Keratinocyte (primary cell): ENCODE measurements around the gene MTA3. TPM values are rescaled to one million over a fixed set of nuclear protein-coding genes. Genes with fewer than 3 reads are reported as not detected.

Experiments used
- DNase-seq: peaks from one replicate; pipeline ENCODE4 v3.0.0-alpha.2; 2011; ENCODE audit warnings: low read depth, missing footprints, low spot score
- FAIRE-seq: peaks from 2 replicates; lab custom pipeline; 2011; peaks lifted over from hg19 to GRCh38; lab: Jason Lieb, UNC
- H2AFZ ChIP-seq: 2 replicates; pipeline ENCODE4 v1.6.0; 2012; ENCODE audit warnings: low read length, control low read depth, inconsistent platforms; ENCODE audit not compliant: control insufficient read depth
- H3K27ac ChIP-seq: 2 replicates; pipeline ENCODE4 v1.5.1; 2011; ENCODE audit warnings: low read length; ENCODE audit not compliant: control insufficient read depth, insufficient read depth
- H3K27me3 ChIP-seq: 3 replicates; pipeline ENCODE4 v1.6.0; 2011; ENCODE audit warnings: low read length; ENCODE audit not compliant: control insufficient read depth, insufficient read depth; ENCODE audit errors: extremely low read depth
- H3K36me3 ChIP-seq, 2 experiments: 2 replicates in 1 of 2; 3 replicates in 1 of 2; pipeline ENCODE4 v1.5.1; 2011; ENCODE audit warnings: low read length in 2 of 2, mild to moderate bottlenecking in 1 of 2; ENCODE audit not compliant: control insufficient read depth in 2 of 2, insufficient read depth in 2 of 2; ENCODE audit errors: extremely low read depth in 1 of 2
- H3K4me1 ChIP-seq: 3 replicates; pipeline ENCODE4 v1.5.1; 2011; ENCODE audit warnings: low read length; ENCODE audit not compliant: control insufficient read depth, insufficient read depth; ENCODE audit errors: extremely low read depth
- H3K4me2 ChIP-seq: 3 replicates; pipeline ENCODE4 v1.6.0; 2011; ENCODE audit warnings: low read depth, low read length; ENCODE audit not compliant: control insufficient read depth, insufficient read depth; ENCODE audit errors: extremely low read depth
- H3K4me3 ChIP-seq, 3 experiments: fragments of 200-600 bp in 1 of 3; sonication (generic) in 1 of 3; 2 replicates in 2 of 3; 3 replicates in 1 of 3; pipeline ENCODE4 v1.5.1; 2011 to 2016; ENCODE audit warnings: low read length in 3 of 3, mild to moderate bottlenecking in 3 of 3, control low read depth in 2 of 3, inconsistent platforms in 1 of 3, low read depth in 1 of 3, mixed read lengths in 1 of 3, mixed run types in 1 of 3, moderate library complexity in 1 of 3; ENCODE audit not compliant: control insufficient read depth in 2 of 3, insufficient read depth in 2 of 3; ENCODE audit errors: extremely low read depth in 1 of 3
- H3K79me2 ChIP-seq: 2 replicates; pipeline ENCODE4 v1.6.0; 2012; ENCODE audit warnings: low read length; ENCODE audit not compliant: control insufficient read depth, insufficient read depth
- H3K9ac ChIP-seq: 3 replicates; pipeline ENCODE4 v1.6.0; 2011; ENCODE audit warnings: low read length; ENCODE audit not compliant: control insufficient read depth, insufficient read depth; ENCODE audit errors: extremely low read depth
- H3K9me1 ChIP-seq: 3 replicates; pipeline ENCODE4 v1.6.0; 2011; ENCODE audit warnings: low read length; ENCODE audit not compliant: control insufficient read depth, insufficient read depth; ENCODE audit errors: extremely low read depth
- H3K9me3 ChIP-seq: 2 replicates; pipeline ENCODE4 v1.5.1; 2012; ENCODE audit warnings: low read depth, low read length; ENCODE audit not compliant: control insufficient read depth
- H4K20me1 ChIP-seq: 3 replicates; pipeline ENCODE4 v1.6.0; 2011; ENCODE audit warnings: low read length; ENCODE audit not compliant: control insufficient read depth, insufficient read depth; ENCODE audit errors: extremely low read depth
- CTCF ChIP-seq, 3 experiments: IDR thresholded peaks in 1 of 3; conservative IDR thresholded peaks in 1 of 3; optimal IDR thresholded peaks in 1 of 3; 2 replicates in 2 of 3; 3 replicates in 1 of 3; pipeline versions ENCODE3 to v1.5.1; 2011; ENCODE audit warnings: low read length in 3 of 3, mild to moderate bottlenecking in 3 of 3, moderate library complexity in 2 of 3, control low read depth in 1 of 3, inconsistent platforms in 1 of 3; ENCODE audit not compliant: insufficient read depth in 2 of 3; ENCODE audit errors: extremely low read depth in 1 of 3
- EZH2 ChIP-seq: IDR thresholded peaks from one replicate; pipeline ENCODE4 v1.6.1; 2012; ENCODE audit warnings: inconsistent platforms, mild to moderate bottlenecking, low read length, moderate library complexity
- dilution Hi-C: fragments of 300-500 bp; cut with MboI; formaldehyde crosslinking; loops from one replicate; pipeline ENCODE4 v1.7.0; 2020; ENCODE audit warnings: low sequenced_read_pairs; ENCODE audit not compliant: extremely low pct_ligation_motif_present
- polyA plus RNA-seq, 5 experiments: library from polyadenylated mRNA; depleted of rRNA in 3 of 5; stranded (reverse) in 3 of 5; stranded (forward) in 1 of 5; unstranded in 1 of 5; fragments of >200 nt; gene quantifications; 1 replicate in 1 of 5; 2 replicates in 3 of 5; 3 replicates in 1 of 5; pipeline versions ENCODE4 v1.2.1 to v1.2.3, GENCODE V29; 2011 to 2012; ENCODE audit warnings: missing spikeins in 2 of 5, low read depth in 1 of 5, low replicate concordance in 1 of 5

MTA3 gene
- polyA plus RNA-seq, 1 donor (not counting 4 experiments of a cell fraction or from before 2014, with no cell fraction given): 34.3 TPM

GRCh38 chr2:42693688-42694479 is 125.5 kb downstream of the MTA3 start:
- TF ChIP-seq EZH2 (no peak), CTCF (optimal IDR thresholded peaks at IDR 0.05 in 1 of 3, IDR thresholded peaks at IDR 0.05 in 1 of 3, conservative IDR thresholded peaks at IDR 0.05 in 1 of 3; ENCODE audit: extremely low read depth in 1 of 3, insufficient read depth in 2 of 3, low read length in 3 of 3) (no peak)
- Histone ChIP-seq H4K20me1 (peaks cover 2% of the 10 kb centered on the region), H3K79me2 (no peaks in the 10 kb centered on the region), H3K9ac (no peak overlapping the region), H3K9me3 (no peaks in the 10 kb centered on the region), H2AFZ (no peak overlapping the region), H3K4me3 (no peak overlapping the region), H3K27me3 (no peaks in the 10 kb centered on the region), H3K27ac (no peak overlapping the region), H3K4me1 (peaks cover 6% of the 10 kb centered on the region), H3K9me1 (no peaks in the 10 kb centered on the region), H3K4me2 (no peak overlapping the region), H3K36me3 (no peaks in the 10 kb centered on the region)
- dilution Hi-C loops: no loop called here
- FAIRE-seq (no peak), DNase-seq (no peak)

DNA sequence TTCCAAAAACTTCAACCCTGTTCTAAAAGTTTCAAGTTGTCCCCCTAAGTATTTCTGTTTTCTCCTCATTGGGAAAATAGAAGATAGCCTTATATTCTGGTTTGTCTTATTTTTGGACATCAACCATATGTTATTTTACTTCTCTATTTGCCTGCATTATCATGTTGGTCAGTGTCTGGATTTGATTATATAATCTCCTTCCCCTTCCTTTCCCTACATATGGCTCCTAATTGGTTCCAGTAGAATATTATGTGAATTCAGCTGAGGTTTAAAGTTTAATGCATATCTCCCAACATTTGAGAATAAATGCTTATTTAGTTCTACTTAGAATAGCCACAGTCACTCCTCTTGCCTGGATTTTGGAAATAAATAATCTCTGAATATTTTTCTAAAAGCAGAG is 128.6 kb downstream of the MTA3 start:
- H3K36me3 ChIP-seq: no peaks in the 10 kb centered on the region
- H2AFZ ChIP-seq: no peak overlapping the region
- dilution Hi-C loops: no loop called here
- DNase-seq (no peak), FAIRE-seq (no peak)
- no peaks in the 10 kb centered on the region for H3K79me2 ChIP-seq
- no peaks in the 10 kb centered on the region for H3K9me3 ChIP-seq
- H3K4me2 ChIP-seq: no peak overlapping the region
- H3K4me3 ChIP-seq: no peak overlapping the region
- H3K27me3 ChIP-seq: no peaks in the 10 kb centered on the region
- H3K4me1 ChIP-seq: peaks cover 6% of the 10 kb centered on the region
- H4K20me1 ChIP-seq: no peaks in the 10 kb centered on the region
- TF ChIP-seq CTCF (optimal IDR thresholded peaks at IDR 0.05 in 1 of 3, IDR thresholded peaks at IDR 0.05 in 1 of 3, conservative IDR thresholded peaks at IDR 0.05 in 1 of 3; ENCODE audit: extremely low read depth in 1 of 3, insufficient read depth in 2 of 3, low read length in 3 of 3) (no peak), EZH2 (no peak)
- H3K27ac ChIP-seq: no peak overlapping the region
- no peak overlapping the region for H3K9ac ChIP-seq
- H3K9me1 ChIP-seq: no peaks in the 10 kb centered on the region
